Suprapubic skin (tissue), 3 donors: Measurements from ENCODE around the gene FBN1.

Source experiments
- CTCF ChIP-seq, 2 donors: fragments of 200-600 bp in 1 of 2; fragments of 450-650 bp in 1 of 2; sonication (generic) in 1 of 2; IDR thresholded peaks; one replicate each; pipeline ENCODE4 v1.5.1; 2016 to 2019; ENCODE audit warnings: antibody characterized with exemption in 2 of 2, mild to moderate bottlenecking in 1 of 2, moderate library complexity in 1 of 2
- POLR2A ChIP-seq, 2 donors: fragments of 450-650 bp; IDR thresholded peaks; one replicate each; pipeline ENCODE4 v1.6.1; 2017; ENCODE audit warnings: antibody characterized with exemption in 2 of 2, mild to moderate bottlenecking in 2 of 2, moderate library complexity in 2 of 2

GRCh38 chr15:48458876-48459275, 186.6 kb downstream of the FBN1 start:
- TF ChIP-seq CTCF (IDR thresholded peaks at IDR 0.05), result no peak
- no peak for TF ChIP-seq POLR2A (IDR thresholded peaks at IDR 0.05)
